Left colon (tissue), 2 donors: ENCODE measurements around the gene RNF166. TPM values are rescaled to one million over a fixed set of nuclear protein-coding genes. Genes with fewer than 3 reads are reported as not detected.

ENCODE experiments used
- ATAC-seq: fragments of 200-7000 bp; cut with Tn5 transposase; one replicate; pipeline ENCODE4 v1.9.1; 2020; ENCODE audit warnings: mild to moderate bottlenecking, moderate library complexity
- DNase-seq, 2 donors: peaks; one replicate each; pipeline ENCODE4 v3.0.0-alpha.2; 2020
- intact Hi-C, 2 donors: fragments of 100-400 bp; cut with DNase I in 1 of 2; cut with micrococcal nuclease in 1 of 2; formaldehyde crosslinking; loops; one replicate each; pipeline versions ENCODE4 v1.11.2 to v1.14.0; 2022; cut with DNase I, micrococcal nuclease
- total RNA-seq, 2 donors: library from RNA; stranded (reverse); fragmentation: NEBNext Ultra II Directional; extraction: Animal tissue kit (Norgen Biotek cat#: 25700); gene quantifications; one replicate each; pipeline ENCODE4 v1.2.1, GENCODE V29; 2021
- donor health status: DM: no; HTN: no; CAD: no.
- donor health status: DM: yes; HTN: yes; CAD: no.

RNF166 gene
- total RNA-seq, 2 donors from 2014 or later: 11.4 to 12.0 TPM

GRCh38 chr16:88698646-88699045 lies 7.6 kb downstream of the RNF166 start:
- intact Hi-C loops: no loop called here
- ATAC-seq (no peak), DNase-seq (no peak)

DNA sequence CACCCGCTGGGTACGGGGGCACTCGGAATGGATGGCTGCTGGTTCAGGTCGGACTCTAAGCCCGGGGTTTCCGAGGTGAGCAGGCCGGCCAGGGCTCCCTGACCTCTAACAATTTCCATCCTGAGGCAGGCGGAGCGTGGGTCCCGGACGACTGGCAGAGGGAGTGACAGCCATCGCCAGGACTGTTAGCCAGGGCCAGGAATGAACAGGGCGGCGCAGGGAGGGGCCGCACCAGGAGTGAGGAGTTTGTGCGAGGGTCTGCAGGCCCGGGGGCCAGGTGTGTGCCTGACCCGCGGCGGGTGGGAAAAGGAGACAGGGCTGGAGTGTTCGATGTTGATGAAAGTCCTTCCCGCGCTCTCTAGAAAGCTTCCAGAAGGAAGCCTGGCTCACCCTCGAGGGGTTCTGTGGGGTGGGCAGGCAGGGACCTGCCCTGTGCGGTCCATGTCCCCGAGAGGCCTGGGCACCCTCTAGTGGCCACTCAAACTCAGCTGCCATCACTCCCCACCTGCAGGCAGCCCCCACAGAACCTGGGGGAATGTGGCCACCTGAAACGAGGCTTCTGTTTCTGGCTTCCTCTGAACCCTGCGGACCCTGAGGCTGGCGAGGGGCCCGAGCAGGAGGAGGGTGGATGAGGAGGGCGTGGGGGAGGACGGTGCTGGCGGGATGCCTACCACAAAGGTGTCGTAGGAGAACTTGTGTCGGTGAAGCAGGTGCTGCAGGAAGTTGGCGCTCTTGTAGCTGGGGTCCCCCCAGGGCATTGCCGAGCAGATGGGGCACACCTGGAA lies 8.2 kb downstream of the RNF166 start:
- DNase-seq: no peak
- no peak for ATAC-seq
- intact Hi-C loops: no loop called here

DNA sequence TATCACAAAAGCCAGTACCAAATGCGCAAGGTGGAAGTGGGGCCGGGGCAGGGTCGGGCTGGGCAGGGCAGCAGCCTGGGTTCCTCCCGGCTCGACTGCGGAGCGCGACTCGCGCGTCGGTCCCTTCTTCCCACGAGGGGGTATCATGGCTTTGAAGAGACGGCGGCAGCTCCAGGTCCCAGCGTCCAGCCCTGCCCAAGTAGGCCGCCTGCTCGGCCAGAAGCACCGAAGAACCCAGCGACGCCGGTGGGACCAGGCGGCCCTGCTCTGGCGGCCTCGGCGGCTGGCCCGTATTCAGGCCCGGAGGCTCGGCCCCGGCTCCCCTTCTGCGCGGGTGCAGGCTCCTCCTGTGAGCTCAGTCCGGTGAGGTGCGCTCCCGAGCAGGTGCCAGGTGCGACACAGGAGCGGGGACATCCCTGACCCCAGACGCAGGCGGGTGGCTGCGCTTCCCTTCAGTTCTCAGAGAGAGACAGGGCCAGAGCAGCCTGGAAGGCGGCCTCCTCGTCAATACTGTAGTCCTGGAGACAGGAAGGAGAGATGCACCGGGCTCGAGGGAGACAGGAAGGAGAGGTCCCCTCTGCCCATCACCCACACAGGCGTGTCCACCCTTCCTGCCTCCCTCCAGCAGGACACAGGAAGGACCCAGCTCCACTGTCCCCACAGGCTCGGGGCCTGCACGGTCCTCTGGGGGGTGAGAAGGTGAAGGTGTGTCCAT lies 8.9 kb downstream of the RNF166 start:
- no peak for DNase-seq
- ATAC-seq: no peak
- intact Hi-C loops: no loop called here

GRCh38 chr16:88696441-88696840 lies 9.8 kb downstream of the RNF166 start:
- intact Hi-C loops: no loop called here
- ATAC-seq: no peak

DNA sequence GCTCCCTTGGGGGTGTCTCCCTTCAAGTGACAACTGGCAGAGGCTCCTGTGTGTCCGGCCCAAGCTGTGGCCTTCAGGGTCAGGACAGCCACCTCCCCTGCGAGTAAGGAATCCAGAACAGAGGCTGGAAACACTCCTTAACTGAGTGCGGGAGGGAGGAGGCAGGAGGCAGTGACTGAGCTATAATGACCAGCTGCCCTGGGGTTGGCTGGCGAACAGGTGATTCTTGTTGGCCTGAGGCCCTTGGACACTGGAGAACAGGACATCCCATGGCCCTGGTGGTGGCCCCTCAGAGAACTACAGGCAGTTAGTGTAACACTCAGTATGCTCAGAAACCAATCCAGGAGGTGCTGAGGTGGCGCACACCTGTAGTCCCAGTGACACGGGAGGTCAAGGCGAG lies 10.5 kb downstream of the RNF166 start:
- ATAC-seq: no peak
- no peak for DNase-seq
- intact Hi-C loops: no loop called here

More at GRCh38 chr16:88696441-88696840, 9.8 kb downstream of the RNF166 start:
- no peak for DNase-seq

GRCh38 chr16:88695218-88695617 lies 11.0 kb downstream of the RNF166 start:
- no peak for ATAC-seq

DNA sequence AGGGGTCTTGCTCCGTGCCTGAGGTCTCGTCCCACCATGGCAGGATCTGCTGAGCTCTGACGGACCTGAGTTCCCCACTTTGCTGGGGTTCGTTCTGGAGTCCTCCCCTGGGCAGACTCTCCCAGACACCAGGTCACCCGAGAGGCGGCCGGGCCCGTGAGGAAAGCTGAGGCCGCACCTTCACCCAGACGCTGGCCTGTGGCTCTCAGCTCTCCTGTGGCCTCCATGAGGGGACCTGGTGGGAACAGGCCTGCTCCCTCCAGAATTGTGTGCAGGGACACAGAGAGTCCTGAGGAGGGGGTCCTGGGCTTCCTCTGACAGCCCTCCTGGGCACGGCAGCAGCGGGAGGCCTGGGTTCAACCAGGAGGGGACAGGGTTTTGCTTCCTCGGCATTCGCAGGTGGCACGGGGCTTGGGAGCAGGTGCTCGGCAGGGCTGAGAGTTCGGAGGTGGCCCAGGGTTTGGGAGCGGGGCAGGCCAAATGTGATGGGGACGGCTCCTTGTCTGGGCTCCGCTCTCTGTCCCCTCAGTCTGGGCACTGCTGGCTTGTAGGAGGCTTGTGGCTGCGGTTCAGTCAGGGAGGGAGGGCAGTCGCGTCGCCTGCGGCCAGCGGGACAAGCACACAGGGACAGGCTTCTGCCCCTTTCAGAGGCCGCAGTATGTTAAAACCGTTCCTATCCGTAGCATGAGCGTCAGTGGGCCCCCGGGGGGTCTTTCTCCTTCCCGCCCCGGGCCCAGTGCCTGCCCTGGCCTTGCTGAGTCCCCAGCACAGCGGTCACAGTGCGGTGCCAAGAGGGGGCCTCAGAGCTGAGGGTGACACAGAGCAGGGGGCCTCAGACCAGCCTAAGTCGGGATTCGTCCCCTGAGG lies 11.8 kb downstream of the RNF166 start:
- intact Hi-C loops: no loop called here
- ATAC-seq: no peak
- DNase-seq: no peak

More at GRCh38 chr16:88695218-88695617, 11.0 kb downstream of the RNF166 start:
- intact Hi-C loops: no loop called here
- no peak for DNase-seq

DNA sequence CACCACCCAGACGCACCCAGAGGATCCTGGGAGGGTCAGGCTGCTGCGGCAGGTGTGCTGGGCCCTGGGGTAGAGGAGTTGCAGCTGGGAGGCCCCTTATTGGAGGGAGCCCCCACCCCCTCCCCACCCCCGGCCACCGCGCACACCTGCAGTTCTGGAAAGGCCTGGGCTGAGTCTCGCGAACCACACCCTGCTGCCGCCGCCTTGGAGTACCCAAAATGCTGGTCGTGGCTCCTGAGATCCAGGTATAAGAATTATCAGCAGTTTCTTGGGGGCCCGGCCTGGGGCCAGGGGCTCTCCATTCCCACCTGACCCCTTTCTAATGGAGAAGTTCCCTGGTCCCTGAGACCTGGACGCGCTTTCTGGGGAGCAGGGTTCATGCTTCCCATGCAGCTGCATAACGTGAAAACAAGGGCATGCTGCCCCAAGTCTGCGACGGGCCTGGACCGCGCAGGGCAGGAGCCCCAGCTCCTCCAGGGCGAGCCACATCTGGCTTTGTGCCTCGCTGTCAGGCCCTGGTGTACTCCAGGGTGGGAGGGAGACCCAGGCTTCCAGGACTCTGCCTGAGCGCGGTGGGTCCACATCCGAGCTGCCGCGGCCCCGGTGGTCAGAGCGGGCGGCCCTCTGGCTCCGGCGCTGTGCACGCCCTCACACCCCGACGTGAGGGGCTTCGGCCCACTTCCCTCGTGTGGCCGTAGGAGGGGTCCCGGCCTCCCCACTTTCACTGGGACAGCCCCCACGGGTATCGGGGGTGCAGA lies 12.6 kb downstream of the RNF166 start:
- DNase-seq (no peak), ATAC-seq (no peak)
- intact Hi-C loops: no loop called here

DNA sequence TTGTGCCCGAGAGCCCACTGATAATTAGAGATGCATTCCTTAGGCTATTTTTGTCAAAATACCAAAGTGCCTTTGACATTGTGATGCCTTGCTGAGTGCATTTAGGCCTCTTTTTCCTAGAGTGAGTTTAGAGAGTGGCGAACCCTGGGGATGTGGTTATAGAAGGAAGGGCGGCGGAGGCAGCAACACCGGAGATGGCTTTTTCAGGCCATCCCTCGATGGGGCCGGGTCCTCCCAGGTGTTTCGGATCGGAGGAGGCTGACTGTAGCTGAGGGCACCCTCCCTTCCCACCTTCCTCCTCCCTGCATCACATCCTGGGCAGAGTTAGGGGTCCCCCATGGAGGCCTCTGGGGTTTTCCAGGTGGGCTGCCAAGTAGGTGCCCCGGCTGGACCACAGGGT lies 13.3 kb downstream of the RNF166 start:
- no peak for ATAC-seq
- intact Hi-C loops: no loop called here
- no peak for DNase-seq

DNA sequence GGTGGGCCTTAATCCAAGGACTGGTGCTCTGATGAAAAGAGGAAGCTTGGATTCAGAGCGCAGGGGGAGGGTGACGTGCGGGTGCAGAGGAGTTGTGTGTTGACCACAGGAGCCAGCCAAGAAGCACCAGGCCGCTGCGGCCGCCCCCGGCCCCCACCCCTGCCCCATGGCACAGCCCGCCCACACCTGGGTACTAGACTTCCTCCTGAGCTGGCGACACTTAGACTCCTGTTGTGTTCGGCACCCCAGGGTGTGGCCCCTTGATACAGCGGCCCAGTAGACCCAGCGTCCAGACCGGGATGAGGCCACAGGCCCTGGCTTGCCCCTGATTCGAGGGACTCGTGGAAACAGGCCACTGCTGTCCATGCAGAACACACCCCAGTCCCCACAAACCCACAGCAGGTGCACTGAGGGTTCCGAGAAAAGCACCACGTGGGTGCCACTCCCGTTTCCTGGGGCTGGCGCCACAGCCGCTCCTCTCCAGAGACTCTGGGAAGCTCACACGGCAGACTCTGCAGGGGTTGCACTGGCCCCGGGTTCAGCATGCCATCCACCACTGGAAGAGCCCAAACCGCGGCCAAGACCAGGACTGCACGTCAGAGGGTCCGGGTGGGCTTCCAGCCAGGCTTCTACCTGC lies 14.2 kb downstream of the RNF166 start:
- ATAC-seq (peak; percentile 52), DNase-seq (peak; percentile 58 to 61)
- intact Hi-C loops: no loop called here

GRCh38 chr16:88691129-88691813 lies 14.9 kb downstream of the RNF166 start:
- DNase-seq (no peak), ATAC-seq (no peak)
- intact Hi-C loops: no loop called here

- intact Hi-C loops: no loop called here
- DNase-seq (no peak), ATAC-seq (no peak)
Observed at GRCh38 chr16:88690341-88691128, 15.7 kb downstream of the RNF166 start.

DNA sequence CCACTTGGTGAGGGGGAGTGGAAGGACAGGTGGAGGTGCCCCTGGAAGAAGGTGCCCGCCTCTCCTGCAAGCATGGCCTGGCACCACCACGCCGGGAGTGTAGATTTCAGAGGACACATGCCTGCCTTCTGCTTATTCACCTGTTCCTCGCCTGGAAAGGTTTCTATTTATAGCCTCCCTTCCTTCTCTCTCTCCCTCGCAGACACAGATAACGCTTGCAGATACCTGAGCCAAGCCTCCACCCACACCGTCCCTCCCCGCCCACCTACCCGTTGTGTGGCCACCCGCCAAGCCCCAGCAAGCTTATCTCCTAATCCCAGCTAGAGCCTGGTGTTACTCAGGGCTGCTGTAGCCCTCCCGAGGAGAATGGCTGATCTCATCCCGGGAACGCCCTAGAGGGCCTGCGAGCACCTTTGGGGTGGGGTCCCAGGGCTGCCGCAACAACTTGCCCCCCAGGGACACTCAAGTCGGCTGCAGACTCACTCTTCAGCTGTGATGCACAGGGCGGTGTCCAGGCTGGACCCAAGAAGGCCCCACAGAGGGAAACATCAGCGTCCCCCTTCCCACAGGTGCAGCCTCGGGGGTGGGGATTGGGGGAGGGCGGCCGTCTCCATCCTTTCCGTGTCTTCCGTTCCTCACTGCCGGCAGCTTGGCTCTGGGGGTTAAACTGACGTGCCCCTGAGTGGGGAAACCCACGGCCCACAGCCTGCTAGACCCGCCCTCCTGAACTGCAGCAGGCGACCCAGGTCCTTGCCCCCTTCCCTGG lies 18.0 kb downstream of the RNF166 start:
- DNase-seq: no peak
- ATAC-seq: peak; percentile 31
- intact Hi-C loops: no loop called here

DNA sequence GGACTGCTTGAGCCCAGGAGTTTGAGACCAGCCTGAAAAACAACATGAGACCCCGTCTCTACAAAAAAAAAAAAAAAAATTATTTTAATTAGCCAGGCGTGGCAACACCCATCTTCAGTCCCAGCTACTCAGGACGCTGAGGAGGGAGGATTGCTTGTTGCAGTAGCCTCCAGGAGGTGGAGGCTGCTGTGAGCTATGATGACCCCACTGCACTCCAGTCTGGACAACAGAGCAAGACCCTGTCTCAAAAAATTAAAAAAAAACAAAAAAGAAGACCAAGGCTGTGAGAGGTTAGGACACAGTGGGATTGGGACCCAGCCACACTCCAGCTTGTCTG lies 18.6 kb downstream of the RNF166 start:
- DNase-seq (no peak), ATAC-seq (no peak)
- intact Hi-C loops: no loop called here

DNA sequence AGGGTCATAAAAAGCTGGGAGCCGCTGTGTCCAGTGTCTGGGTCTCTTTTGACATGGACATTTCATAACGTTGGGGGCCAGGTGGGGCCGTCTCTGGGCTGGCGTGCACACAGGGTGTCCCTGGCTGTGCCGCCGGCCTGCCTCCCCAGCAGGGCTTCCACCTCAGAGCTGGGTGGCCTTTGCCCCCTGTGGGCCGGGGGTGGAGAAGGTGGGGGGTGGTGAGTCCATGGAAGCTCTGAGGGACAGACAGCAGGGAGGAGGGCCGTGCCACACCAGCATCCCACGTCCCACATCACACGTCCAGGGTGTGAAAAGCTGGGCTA lies 19.0 kb downstream of the RNF166 start:
- DNase-seq: no peak
- ATAC-seq: no peak
- intact Hi-C loops: no loop called here

- peak; percentile 85 to 94 for DNase-seq
- intact Hi-C loops: no loop called here
Observed at GRCh38 chr16:88686439-88687253, 19.6 kb downstream of the RNF166 start, which contains the start of gene SNAI3. TSS of gene SNAI3 (minus strand) at chr16:88686507. CDS start at chr16:88686406, 101 bp downstream.

More at GRCh38 chr16:88686439-88687253, 19.6 kb downstream of the RNF166 start, which contains the start of gene SNAI3:
- peak; percentile 94 for ATAC-seq
